HG02885 (cell line): Measurements from ENCODE around the gene NT5DC4.
A peak's percentile ranks its signal among the peaks of the same experiment; 100 is the strongest.

Source experiments
- ATAC-seq: cut with Tn5 transposase; IDR thresholded peaks from one replicate; pipeline ENCODE4 v1.9.1; 2021; ENCODE audit warnings: mild to moderate bottlenecking; ENCODE audit not compliant: unreplicated experiment, poor library complexity

Gene NT5DC4

DNA sequence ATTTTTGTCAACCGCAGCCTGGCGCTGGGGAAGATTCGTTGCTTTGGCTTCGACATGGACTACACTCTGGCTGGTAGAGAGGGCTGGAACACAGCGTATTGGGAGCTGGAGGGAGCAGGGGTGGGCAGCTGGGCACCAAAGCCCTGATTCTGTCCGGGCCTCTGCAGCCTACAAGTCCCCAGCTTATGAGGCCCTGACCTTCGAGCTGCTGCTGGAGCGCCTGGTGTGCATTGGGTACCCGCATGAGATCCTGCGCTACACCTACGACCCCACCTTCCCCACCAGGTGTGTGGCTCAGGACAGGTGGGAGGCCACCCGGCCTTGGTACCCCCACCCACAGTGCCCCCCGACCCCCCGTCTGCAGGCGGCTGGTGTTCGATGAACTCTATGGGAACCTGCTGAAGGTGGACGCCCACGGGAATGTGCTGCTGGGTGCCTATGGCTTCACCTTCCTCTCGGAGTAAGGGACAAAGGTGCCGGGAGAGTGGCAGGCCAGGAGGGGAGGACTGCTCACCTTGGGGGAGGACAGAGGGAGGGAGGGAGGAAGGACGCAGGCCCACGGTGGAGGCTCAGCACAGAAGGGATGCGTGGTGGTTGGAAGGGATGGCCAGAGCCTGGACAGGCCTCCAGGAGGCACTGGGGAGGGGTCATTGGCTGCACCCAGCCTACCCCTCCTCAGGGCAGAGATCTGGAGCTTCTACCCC, 1.2 kb downstream of the NT5DC4 start:
- ATAC-seq, result no peak

GRCh38 chr2:112722816-112723546, 2.2 kb downstream of the NT5DC4 start:
- no peak for ATAC-seq

DNA sequence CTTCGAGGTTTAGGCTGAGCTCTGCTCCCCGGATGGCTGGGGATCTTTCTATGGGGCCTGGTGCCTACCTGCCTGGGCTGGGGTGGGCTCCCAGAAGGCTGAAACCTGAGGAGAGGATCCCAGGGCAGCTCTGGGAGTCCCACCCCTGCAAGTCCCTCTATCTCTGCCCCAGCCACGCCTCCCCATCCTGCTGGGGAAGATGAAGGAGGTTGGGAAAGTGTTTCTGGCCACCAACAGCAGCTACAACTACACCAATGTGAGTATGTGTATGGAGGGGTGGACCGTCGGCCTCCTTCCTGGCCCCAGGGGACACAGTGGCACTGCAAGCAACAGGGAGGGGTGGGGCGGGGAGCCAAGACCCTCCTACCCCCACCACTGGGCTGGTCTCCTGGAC, 2.7 kb downstream of the NT5DC4 start:
- ATAC-seq, result no peak

DNA sequence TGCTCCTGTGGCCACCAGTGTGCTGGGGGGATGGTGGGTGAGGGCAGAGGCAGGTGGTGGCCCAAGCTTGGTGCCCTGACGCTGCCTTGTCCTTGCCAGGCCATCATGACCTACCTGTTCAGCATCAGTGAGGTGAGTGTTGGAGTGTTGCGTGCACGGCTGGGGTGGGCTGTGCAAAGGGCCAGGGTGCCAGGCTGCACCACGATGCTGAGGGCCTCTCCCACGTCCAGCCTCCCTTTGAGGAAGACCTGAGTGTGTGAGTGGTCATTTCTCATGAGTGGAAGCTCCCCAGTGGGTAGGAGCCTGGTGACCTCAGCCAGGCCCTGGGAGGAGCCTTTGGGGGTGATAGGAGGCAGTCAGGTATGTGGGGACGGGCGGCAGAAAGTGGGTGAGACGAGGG, 3.2 kb downstream of the NT5DC4 start:
- no peak for ATAC-seq

GRCh38 chr2:112724591-112725525, 4.0 kb downstream of the NT5DC4 start:
- no peak for ATAC-seq

DNA sequence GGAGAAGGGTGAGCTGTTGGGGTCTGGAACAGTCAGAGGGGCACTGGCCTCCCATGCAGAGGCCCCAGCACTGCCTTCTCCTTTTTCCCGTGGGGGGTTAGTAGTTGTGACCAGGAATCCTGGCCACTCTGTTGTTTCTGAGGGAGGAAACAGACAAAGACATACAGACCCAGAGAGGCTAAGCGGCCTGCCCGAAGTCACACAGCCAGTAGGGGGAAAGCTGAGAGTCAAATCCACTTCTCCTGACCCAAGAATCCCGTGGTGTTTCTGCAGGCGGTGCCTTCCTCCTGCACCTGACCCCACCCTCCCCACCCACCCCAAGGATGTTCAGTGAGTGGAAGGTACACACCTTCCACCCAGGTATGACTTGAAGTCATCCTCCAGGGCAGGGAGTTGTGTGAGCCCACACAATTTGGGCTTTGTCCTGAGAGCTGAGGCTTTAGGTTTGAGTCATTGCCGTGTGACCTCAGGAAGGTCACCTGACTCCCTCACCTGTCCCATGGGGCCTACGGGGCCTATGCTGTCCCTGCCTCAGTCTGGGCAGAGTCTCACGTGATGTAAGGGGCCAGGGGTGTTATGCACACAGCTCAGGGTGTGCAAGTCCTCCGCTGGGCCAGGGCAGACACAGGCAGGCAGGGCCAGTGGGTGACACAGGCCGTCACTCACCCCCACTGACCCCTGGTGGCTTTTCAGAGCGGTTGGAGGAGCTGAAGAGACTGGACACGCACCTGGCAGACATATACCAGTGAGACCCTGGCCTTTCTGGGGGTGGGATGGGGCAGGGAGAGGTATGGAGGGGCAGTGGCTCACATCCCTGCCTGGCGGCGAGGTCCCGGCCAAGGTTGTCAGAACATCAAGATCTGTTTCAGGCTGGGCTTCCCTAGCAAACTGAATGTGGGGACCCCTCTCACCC, 5.0 kb downstream of the NT5DC4 start:
- peak; percentile 61 for ATAC-seq

DNA sequence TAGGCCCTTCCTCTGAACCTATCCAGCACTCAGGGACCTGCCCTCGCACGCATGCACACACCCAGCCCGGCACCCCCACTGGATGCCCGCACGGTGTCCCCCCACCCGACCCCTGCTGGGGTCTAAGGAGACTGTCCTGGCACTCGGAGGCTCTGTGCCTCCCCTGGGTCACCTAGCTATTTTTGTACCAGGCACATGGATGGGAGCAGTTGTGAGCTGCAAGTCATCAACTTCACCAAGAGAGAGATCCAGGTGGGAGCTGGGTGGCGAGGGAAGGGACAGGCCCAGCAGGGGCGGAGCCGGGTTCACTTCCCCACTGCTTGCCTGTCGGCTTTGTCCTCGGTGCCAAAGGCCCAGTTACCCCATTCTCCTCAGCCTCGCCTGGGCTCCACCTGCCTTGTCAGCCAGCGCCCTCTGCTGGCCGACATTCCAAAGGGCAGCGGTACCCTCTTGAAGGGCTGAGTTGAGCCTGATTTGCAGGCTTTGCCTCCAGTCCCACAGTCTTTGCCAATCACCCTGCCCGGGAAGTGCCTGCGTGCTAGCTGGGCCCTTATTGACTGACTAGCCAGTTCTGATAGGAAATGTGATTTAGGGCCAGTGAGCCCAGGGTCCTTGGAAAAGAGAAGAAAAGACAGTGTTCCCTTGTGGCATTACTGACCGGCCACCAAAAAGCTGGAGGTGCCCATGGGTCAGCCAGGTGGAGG, 5.8 kb downstream of the NT5DC4 start:
- ATAC-seq, result peak; percentile 77

DNA sequence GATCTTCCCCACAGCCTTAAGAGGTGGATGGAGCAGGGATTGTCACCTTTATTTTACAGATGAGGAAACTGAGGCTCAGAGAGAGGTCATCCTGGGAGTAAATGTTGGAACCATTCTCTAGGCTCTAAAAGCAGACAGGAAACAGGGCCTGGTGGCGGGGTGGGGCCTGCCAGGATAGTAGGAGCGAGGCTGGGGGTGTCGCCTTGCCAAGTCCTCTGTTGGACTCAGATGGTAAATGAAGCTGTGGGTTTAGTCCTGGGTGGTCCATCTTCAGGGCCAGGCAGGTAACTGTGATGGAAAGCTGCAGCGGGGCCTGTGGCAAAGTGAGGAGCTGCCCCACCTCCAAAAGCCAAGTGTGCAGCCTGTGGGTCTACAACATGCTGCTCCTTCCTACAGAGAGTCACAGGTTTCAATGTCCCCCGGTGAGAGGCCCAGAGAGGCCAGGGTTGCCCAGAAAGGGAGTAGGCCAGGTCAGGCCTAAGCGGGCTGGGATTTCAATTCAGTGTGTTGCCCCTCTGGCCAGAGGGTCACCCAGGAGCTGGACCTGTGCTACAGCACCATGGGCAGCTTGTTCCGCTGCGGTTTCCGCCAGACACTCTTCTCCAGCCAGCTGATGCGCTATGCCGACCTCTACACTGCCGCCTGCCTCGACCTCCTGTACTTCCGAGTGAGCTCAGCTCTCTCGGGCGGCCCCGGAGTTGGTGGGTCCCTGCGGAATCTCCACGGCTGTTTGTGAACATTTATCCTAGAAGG, 6.6 kb downstream of the NT5DC4 start:
- ATAC-seq, result no peak

- ATAC-seq, result no peak
Measured at GRCh38 chr2:112728029-112728362, 7.2 kb downstream of the NT5DC4 start.

GRCh38 chr2:112728378-112729175, 7.8 kb downstream of the NT5DC4 start:
- ATAC-seq, result no peak

DNA sequence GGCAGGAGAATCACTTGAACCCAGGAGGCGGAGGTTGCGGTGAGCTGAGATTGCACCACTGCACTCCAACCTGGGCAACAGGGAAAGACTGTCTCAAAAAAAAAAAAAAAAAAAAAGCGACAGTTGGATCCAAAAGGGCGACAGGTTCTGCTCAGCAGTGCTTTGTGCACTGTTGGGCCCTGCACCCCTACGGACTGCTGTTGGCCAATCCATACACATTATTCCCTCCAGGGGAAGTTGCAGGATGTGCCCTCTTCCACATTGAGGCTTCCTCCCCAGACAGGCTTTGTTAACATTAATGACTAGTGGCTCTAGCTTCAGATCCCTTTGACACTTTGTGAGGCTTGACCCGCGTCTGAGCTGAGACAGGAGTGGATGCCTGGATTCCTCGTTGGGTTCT, 9.4 kb downstream of the NT5DC4 start:
- ATAC-seq, result no peak

DNA sequence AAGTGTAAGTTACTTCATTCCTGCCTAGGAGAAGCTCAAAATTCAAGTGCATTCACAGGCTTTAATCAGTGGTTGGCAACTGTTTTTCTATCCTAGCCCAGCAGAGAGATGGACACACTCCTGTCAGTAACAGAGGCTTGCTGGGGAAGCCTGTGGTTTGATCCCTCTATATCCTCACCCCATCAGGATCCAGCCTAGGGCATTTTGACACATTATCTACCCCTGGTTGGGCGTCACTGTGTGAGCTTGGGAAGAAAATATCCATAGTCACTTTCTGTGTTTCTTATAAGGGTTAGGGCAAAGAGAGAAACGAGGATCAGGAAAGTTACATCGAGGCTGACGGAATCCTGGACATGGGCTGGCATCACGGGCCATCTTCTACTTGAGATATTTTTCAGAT, 10.0 kb downstream of the NT5DC4 start:
- no peak for ATAC-seq

DNA sequence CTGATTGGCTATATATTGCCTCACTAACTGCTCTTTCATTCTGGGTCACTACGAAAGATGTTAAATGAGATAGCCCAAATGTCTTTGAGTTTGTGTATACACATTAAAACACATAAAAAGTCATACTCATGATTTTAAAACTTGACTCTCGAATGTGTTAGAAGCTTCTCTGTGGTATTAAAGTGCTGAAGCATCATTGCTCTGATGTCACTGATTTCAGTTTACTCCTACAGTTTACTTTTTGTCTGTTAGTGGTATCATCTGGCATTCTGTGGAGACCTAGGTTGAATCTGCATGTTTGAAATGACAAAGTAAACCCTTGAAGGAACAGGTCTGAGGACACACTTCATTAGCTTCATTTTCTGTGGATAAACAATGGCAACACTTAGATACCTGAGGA, 10.7 kb downstream of the NT5DC4 start:
- no peak for ATAC-seq

- ATAC-seq, result no peak
Measured at GRCh38 chr2:112733456-112733855, 12.6 kb downstream of the NT5DC4 start.

DNA sequence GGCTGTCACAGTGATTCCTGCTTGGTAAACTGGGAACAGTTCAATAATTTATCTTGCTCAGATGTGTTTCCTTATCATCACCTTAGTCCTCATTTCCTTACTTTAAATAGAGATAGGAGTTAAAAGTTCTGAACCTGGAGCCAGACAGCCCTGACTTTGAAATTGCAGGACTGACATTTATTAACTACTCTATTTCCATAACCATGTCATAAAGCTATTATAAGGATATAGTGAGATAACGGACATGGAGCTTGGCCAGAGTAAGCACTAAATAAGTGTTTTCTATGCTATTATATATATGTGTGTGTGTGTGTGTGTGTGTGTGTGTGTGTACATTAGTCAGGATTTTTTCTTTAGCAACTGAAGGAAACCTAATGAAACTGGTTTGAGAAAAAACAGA, 13.1 kb downstream of the NT5DC4 start:
- ATAC-seq, result no peak

DNA sequence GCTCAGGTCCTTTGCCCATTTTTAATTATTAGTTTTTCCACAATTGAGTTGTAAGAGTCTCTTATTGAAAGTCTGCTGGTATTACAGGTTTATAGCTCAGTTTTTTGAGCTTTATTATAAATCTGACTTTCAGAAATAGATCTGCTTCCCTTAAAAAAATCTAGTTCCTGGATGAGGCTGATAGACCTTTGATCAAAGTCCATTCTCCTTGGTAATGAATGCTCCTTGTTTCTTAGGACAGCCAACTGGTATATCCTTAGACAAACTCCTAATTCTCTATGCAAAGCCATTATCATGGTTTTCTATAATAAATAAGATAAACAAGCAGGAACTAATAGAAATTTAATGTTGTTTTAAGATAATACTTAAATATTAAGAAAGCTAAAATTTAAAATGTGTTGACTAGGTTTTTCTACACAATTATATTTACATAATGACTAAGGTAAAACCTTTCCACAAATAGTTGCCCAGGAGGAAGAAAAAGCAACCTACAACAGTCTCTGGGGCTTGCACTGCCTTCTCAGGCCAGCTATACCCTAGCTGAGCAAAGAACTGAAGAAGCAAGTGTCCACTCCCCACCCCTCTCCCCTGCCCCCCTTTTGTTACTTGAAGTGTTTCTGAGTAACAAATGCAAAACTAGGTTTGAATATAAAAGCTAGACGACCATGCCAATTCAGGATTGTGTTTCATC, 16.9 kb downstream of the NT5DC4 start:
- no peak for ATAC-seq

DNA sequence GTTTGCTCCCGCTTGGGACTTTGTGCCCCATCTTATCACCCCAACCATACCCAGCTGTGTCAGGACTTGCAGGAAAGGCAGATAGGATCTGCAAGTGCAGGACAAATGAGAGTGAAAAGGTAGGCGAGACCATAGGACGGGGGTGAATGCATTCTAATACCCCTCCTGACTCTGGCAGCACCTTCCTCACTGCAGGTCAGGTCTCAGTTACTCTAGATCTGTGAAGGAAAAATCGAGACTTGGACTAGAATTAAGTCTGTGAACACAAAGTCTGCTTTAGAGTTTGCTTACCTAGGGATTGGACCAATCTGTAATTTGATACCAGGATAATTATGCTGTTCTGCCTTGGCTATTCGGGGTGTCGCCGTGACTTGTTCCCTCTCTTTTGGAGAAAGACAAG, 19.7 kb downstream of the NT5DC4 start:
- ATAC-seq, result no peak
